CD14-positive monocyte (primary cell): ENCODE data around the gene SSX4B. TPM values are rescaled to one million over a fixed set of nuclear protein-coding genes. Genes with fewer than 3 reads are reported as not detected.
A peak's percentile ranks its signal among the peaks of the same experiment; 100 is the strongest.

Experiments
- DNase-seq, 3 donors: peaks; one replicate each; pipeline ENCODE4 v3.0.0-alpha.2; 2011 to 2022
- H2AFZ ChIP-seq: 2 replicates; pipeline ENCODE4 v1.6.0; 2012; ENCODE audit warnings: mild to moderate bottlenecking, low read depth, low read length, inconsistent platforms; ENCODE audit not compliant: insufficient read depth, poor library complexity, severe bottlenecking
- H3K27ac ChIP-seq, 2 donors: 1 replicate in 1 of 2; 2 replicates in 1 of 2; pipeline ENCODE4 v1.5.1; 2012 to 2013; ENCODE audit warnings: low read length in 2 of 2, control low read depth in 1 of 2, inconsistent platforms in 1 of 2, low read depth in 1 of 2, mild to moderate bottlenecking in 1 of 2
- H3K27me3 ChIP-seq, 2 donors: one replicate each; pipeline versions ENCODE4 v1.6.0 to v1.6.1; 2011 to 2013; ENCODE audit warnings: low read length in 2 of 2; ENCODE audit not compliant: control insufficient read depth in 2 of 2, insufficient read depth in 2 of 2
- H3K36me3 ChIP-seq, 2 donors: replicated peaks in 1 of 2; 1 replicate in 1 of 2; 2 replicates in 1 of 2; pipeline versions ENCODE4 v1.5.1 to v1.6.1; 2012 to 2013; ENCODE audit warnings: low read length in 2 of 2, control low read depth in 1 of 2, inconsistent platforms in 1 of 2, mild to moderate bottlenecking in 1 of 2; ENCODE audit not compliant: insufficient read depth in 2 of 2, control insufficient read depth in 1 of 2
- H3K4me1 ChIP-seq, 2 donors: 1 replicate in 1 of 2; 2 replicates in 1 of 2; pipeline versions ENCODE4 v1.5.1 to v1.6.1; 2012 to 2013; ENCODE audit warnings: low read length in 2 of 2, control low read depth in 1 of 2, inconsistent platforms in 1 of 2, mild to moderate bottlenecking in 1 of 2, moderate library complexity in 1 of 2; ENCODE audit not compliant: insufficient read depth in 2 of 2, control insufficient read depth in 1 of 2
- H3K4me2 ChIP-seq: replicated peaks from 2 replicates; pipeline ENCODE3; 2012; ENCODE audit warnings: low read length, moderate library complexity, mild to moderate bottlenecking; ENCODE audit not compliant: poor library complexity, severe bottlenecking; ENCODE audit errors: extremely low read depth
- H3K4me3 ChIP-seq, 3 experiments: fragments of 200-600 bp in 1 of 3; sonication (generic) in 1 of 3; replicated peaks in 1 of 3; 1 replicate in 2 of 3; 2 replicates in 1 of 3; pipeline ENCODE4 v1.5.1; 2011 to 2013; ENCODE audit warnings: low read length in 3 of 3, mild to moderate bottlenecking in 3 of 3, control low read depth in 2 of 3, low read depth in 2 of 3, inconsistent platforms in 1 of 3, moderate library complexity in 1 of 3
- H3K79me2 ChIP-seq: 2 replicates; pipeline ENCODE4 v1.6.0; 2012; ENCODE audit warnings: mild to moderate bottlenecking, control low read depth, inconsistent platforms, low read length, moderate library complexity; ENCODE audit not compliant: insufficient read depth
- H3K9ac ChIP-seq: 2 replicates; pipeline ENCODE4 v1.6.0; 2017; ENCODE audit warnings: low read length, mild to moderate bottlenecking; ENCODE audit not compliant: insufficient read depth, poor library complexity, severe bottlenecking
- H3K9me3 ChIP-seq, 2 donors: replicated peaks in 1 of 2; 1 replicate in 1 of 2; 2 replicates in 1 of 2; pipeline versions ENCODE4 v1.5.1 to v1.6.1; 2012 to 2013; ENCODE audit warnings: low read length in 2 of 2, control low read depth in 1 of 2; ENCODE audit not compliant: control insufficient read depth in 1 of 2, insufficient read depth in 1 of 2
- H4K20me1 ChIP-seq: 2 replicates; pipeline ENCODE4 v1.6.0; 2012; ENCODE audit warnings: mild to moderate bottlenecking, low read length, control low read depth, moderate library complexity; ENCODE audit not compliant: insufficient read depth
- H3K27ac Mint-ChIP-seq, 7 donors: one replicate each; pipeline ENCODE4 v1.8.0; 2020; ENCODE audit warnings: mild to moderate bottlenecking in 7 of 7, mixed read lengths in 7 of 7, moderate library complexity in 6 of 7, inconsistent platforms in 2 of 7
- H3K27me3 Mint-ChIP-seq, 3 donors: one replicate each; pipeline ENCODE4 v1.8.0; 2021 to 2022; ENCODE audit warnings: low read depth in 3 of 3, mild to moderate bottlenecking in 3 of 3, mixed read lengths in 3 of 3, moderate library complexity in 3 of 3, inconsistent platforms in 1 of 3
- H3K36me3 Mint-ChIP-seq, 2 donors: one replicate each; pipeline ENCODE4 v1.8.0; 2020; ENCODE audit warnings: mixed read lengths in 2 of 2, inconsistent platforms in 1 of 2, mild to moderate bottlenecking in 1 of 2
- H3K4me1 Mint-ChIP-seq: one replicate; pipeline ENCODE4 v1.8.0; 2020; ENCODE audit warnings: mild to moderate bottlenecking, mixed read lengths
- H3K4me3 Mint-ChIP-seq, 2 donors: one replicate each; pipeline ENCODE4 v1.8.0; 2020; ENCODE audit warnings: mild to moderate bottlenecking in 2 of 2, mixed read lengths in 2 of 2, moderate library complexity in 1 of 2
- H3K9me3 Mint-ChIP-seq, 7 donors: one replicate each; pipeline ENCODE4 v1.8.0; 2020 to 2022; ENCODE audit warnings: mixed read lengths in 7 of 7, mild to moderate bottlenecking in 6 of 7, moderate library complexity in 6 of 7, inconsistent platforms in 2 of 7
- CTCF ChIP-seq: fragments of 200-600 bp; IDR thresholded peaks from one replicate; pipeline ENCODE4 v1.8.0; 2022; ENCODE audit warnings: antibody characterized with exemption, mild to moderate bottlenecking
- WGBS: methylation state at CpG from one replicate; pipeline ENCODE4 v1.1.5; 2013; ENCODE audit warnings: missing lambda C conversion rate; ENCODE audit not compliant: insufficient coverage; 5-methylcytosine and 5-hydroxymethylcytosine counted together
- intact Hi-C, 2 donors: fragments of 100-400 bp; cut with micrococcal nuclease; formaldehyde crosslinking; loops; one replicate each; pipeline versions ENCODE4 v1.15.0 to v1.15.1; 2023
- polyA plus RNA-seq, 3 donors: library from polyadenylated mRNA; depleted of rRNA in 1 of 3; unstranded in 2 of 3; stranded (reverse) in 1 of 3; fragments of 300-500 nt in 2 of 3; fragments of >200 nt in 1 of 3; fragmentation: Illumina TruSeq in 2 of 3; gene quantifications; 1 replicate in 2 of 3; 2 replicates in 1 of 3; pipeline ENCODE4 v1.2.3, GENCODE V29; 2012 to 2021

The SSX4B gene
- polyA plus RNA-seq, 3 donors = not detected

GRCh38 chrX:48458711-48459110 is 47.0 kb upstream of the SSX4B start:
- no peak overlapping the region for H3K27ac ChIP-seq
- no peak overlapping the region for H3K4me3 ChIP-seq
- intact Hi-C loops = no loop called here
- no peaks in the 10 kb centered on the region for H3K4me1 ChIP-seq
- no peaks in the 10 kb centered on the region for H3K9me3 ChIP-seq
- H3K4me1 Mint-ChIP-seq = no peaks in the 10 kb centered on the region
- H2AFZ ChIP-seq = no peak overlapping the region
- no peak overlapping the region for H3K4me2 ChIP-seq
- no peak overlapping the region for H3K9ac ChIP-seq
- H3K36me3 Mint-ChIP-seq = peaks cover 0 to 8% of the 10 kb centered on the region in 2 donors
- no peaks in the 10 kb centered on the region for H4K20me1 ChIP-seq
- WGBS = 100% methylated on average over 2 of the region's 6 CpGs
- no peak overlapping the region for H3K4me3 Mint-ChIP-seq
- H3K27me3 Mint-ChIP-seq = peaks cover 0 to 8% (median 0%) of the 10 kb centered on the region in 3 donors
- no peaks in the 10 kb centered on the region for H3K9me3 Mint-ChIP-seq
- no peak for TF ChIP-seq CTCF
- no peaks in the 10 kb centered on the region for H3K79me2 ChIP-seq
- H3K27ac Mint-ChIP-seq = peak overlapping the region in 1 of 7 donors; percentile 13
- no peak for DNase-seq
- no peaks in the 10 kb centered on the region for H3K27me3 ChIP-seq
- H3K36me3 ChIP-seq = no peaks in the 10 kb centered on the region

GRCh38 chrX:48456628-48457331 is 45.0 kb upstream of the SSX4B start:
- intact Hi-C loops = no loop called here
- no peaks in the 10 kb centered on the region for H3K79me2 ChIP-seq
- H3K27me3 ChIP-seq = no peaks in the 10 kb centered on the region
- Mint-ChIP-seq H3K27me3 (peaks cover 0 to 6% (median 0%) of the 10 kb centered on the region in 3 donors), H3K4me1 (no peaks in the 10 kb centered on the region), H3K27ac (no peak overlapping the region), H3K9me3 (peaks cover 0 to 2% (median 0%) of the 10 kb centered on the region in 7 donors), H3K4me3 (no peak overlapping the region), H3K36me3 (peaks cover 0 to 5% of the 10 kb centered on the region in 2 donors)
- H3K36me3 ChIP-seq = no peaks in the 10 kb centered on the region
- no peak overlapping the region for H3K9ac ChIP-seq
- H3K4me1 ChIP-seq = no peaks in the 10 kb centered on the region
- H3K9me3 ChIP-seq = no peaks in the 10 kb centered on the region
- H3K27ac ChIP-seq = no peak overlapping the region
- no peak overlapping the region for H3K4me2 ChIP-seq
- TF ChIP-seq CTCF = no peak
- no peak overlapping the region for H2AFZ ChIP-seq
- 100% methylated on average over 1 of the region's 6 CpGs for WGBS
- H4K20me1 ChIP-seq = no peaks in the 10 kb centered on the region
- H3K4me3 ChIP-seq = no peak overlapping the region
- no peak for DNase-seq
